Effector CD4-positive, alpha-beta T cell (primary cell): Measurements from ENCODE around the gene TCL1A. TPM values are rescaled to one million over a fixed set of nuclear protein-coding genes. Genes with fewer than 3 reads are reported as not detected.
"Not testable (repeated sequence)": the region's sequence is repeated elsewhere in the genome, so short reads cannot be mapped to it uniquely, and the experiment has no call there.

Experiments used
- DNase-seq: peaks from one replicate; pipeline ENCODE4 v3.0.0-alpha.2; 2020
- total RNA-seq: gene quantifications from one replicate; lab custom pipeline; 2026; lab: John Stamatoyannopoulos, UW

Gene TCL1A
- total RNA-seq = not detected

GRCh38 chr14:95713596-95714371 is at the start of gene TCL1A:
TSS of gene TCL1A (minus strand) at chr14:95714125. CDS start at chr14:95714066, 59 bp downstream.
- no peak for DNase-seq

GRCh38 chr14:95763032-95763431 is 49.1 kb upstream of the TCL1A start:
- not testable (repeated sequence) for DNase-seq

- DNase-seq = no peak
Observed at GRCh38 chr14:95761436-95761835, 47.5 kb upstream of the TCL1A start.

- no peak for DNase-seq
Observed at GRCh38 chr14:95760596-95760995, 46.7 kb upstream of the TCL1A start.

- no peak for DNase-seq
Observed at GRCh38 chr14:95759941-95760340, 46.0 kb upstream of the TCL1A start.

GRCh38 chr14:95758331-95758730 is 44.4 kb upstream of the TCL1A start:
- DNase-seq = no peak

GRCh38 chr14:95756751-95757150 is 42.8 kb upstream of the TCL1A start:
- no peak for DNase-seq

GRCh38 chr14:95756127-95756526 is 42.2 kb upstream of the TCL1A start:
- no peak for DNase-seq

GRCh38 chr14:95741781-95742180 is 27.9 kb upstream of the TCL1A start:
- DNase-seq = no peak

- no peak for DNase-seq
Observed at GRCh38 chr14:95741038-95741490, 27.1 kb upstream of the TCL1A start.

- DNase-seq = no peak
Observed at GRCh38 chr14:95739356-95739755, 25.4 kb upstream of the TCL1A start.

- DNase-seq = no peak
Observed at GRCh38 chr14:95733212-95733611, 19.3 kb upstream of the TCL1A start.

- DNase-seq = no peak
Observed at GRCh38 chr14:95730126-95730525, 16.2 kb upstream of the TCL1A start.

GRCh38 chr14:95729402-95730028 is 15.6 kb upstream of the TCL1A start:
- DNase-seq = not testable (repeated sequence)

- DNase-seq = no peak
Observed at GRCh38 chr14:95727056-95727700, 13.3 kb upstream of the TCL1A start.

- DNase-seq = no peak
Observed at GRCh38 chr14:95725685-95726336, 11.9 kb upstream of the TCL1A start.

- DNase-seq = no peak
Observed at GRCh38 chr14:95722525-95723190, 8.7 kb upstream of the TCL1A start.

GRCh38 chr14:95712398-95712797 is 1.5 kb downstream of the TCL1A start:
- no peak for DNase-seq

GRCh38 chr14:95711476-95712176 is 2.3 kb downstream of the TCL1A start:
- DNase-seq = no peak

GRCh38 chr14:95710106-95710505 is 3.8 kb downstream of the TCL1A start:
- DNase-seq = no peak

- DNase-seq = no peak
Observed at GRCh38 chr14:95707327-95707726, 6.6 kb downstream of the TCL1A start.

GRCh38 chr14:95705518-95705917 is 8.4 kb downstream of the TCL1A start:
- DNase-seq = no peak
